Heart right ventricle (tissue), 16 donors: Measurements from ENCODE around the gene BRI3. TPM values are rescaled to one million over a fixed set of nuclear protein-coding genes. Genes with fewer than 3 reads are reported as not detected.
A peak's percentile ranks its signal among the peaks of the same experiment; 100 is the strongest.

Source experiments
- ATAC-seq, 8 donors: fragments of 200-7000 bp; cut with Tn5 transposase; one replicate each; pipeline ENCODE4 v1.9.1; 2020; ENCODE audit warnings: mild to moderate bottlenecking in 8 of 8, moderate library complexity in 8 of 8, moderate number of reproducible peaks in 1 of 8
- DNase-seq, 2 donors: peaks; one replicate each; pipeline ENCODE4 v3.0.0-alpha.2; 2020
- H3K27ac ChIP-seq, 10 donors: fragments of 200-600 bp; sonication (generic) in 2 of 10; one replicate each; pipeline versions ENCODE4 v1.5.0 to v1.8.0; 2020 to 2022; ENCODE audit warnings: mild to moderate bottlenecking in 3 of 10
- H3K27me3 ChIP-seq, 7 donors: fragments of 200-600 bp; one replicate each; pipeline ENCODE4 v1.8.0; 2021 to 2022; ENCODE audit warnings: mild to moderate bottlenecking in 2 of 7
- H3K36me3 ChIP-seq, 9 donors: fragments of 200-600 bp; sonication (generic) in 1 of 9; one replicate each; pipeline versions ENCODE4 v1.5.0 to v1.8.0; 2020 to 2022; ENCODE audit warnings: mild to moderate bottlenecking in 2 of 9
- H3K4me1 ChIP-seq, 9 donors: fragments of 200-600 bp; sonication (generic) in 1 of 9; one replicate each; pipeline versions ENCODE4 v1.5.0 to v1.8.0; 2020 to 2022; ENCODE audit warnings: mild to moderate bottlenecking in 4 of 9
- H3K4me3 ChIP-seq, 10 donors: fragments of 200-600 bp; sonication (generic) in 2 of 10; one replicate each; pipeline versions ENCODE4 v1.5.0 to v1.8.0; 2020 to 2022; ENCODE audit warnings: mild to moderate bottlenecking in 7 of 10, moderate library complexity in 2 of 10
- H3K9me3 ChIP-seq, 11 donors: fragments of 200-600 bp in 10 of 11; sonication (generic) in 2 of 11; one replicate each; pipeline versions ENCODE4 v1.5.0 to v1.8.0; 2013 to 2022; ENCODE audit warnings: mild to moderate bottlenecking in 2 of 11, control low read depth in 1 of 11, moderate library complexity in 1 of 11
- WGBS, 2 donors: extraction: QIAGEN DNeasy Blood & Tissue Kit; methylation state at CpG; one replicate each; pipeline ENCODE4 v1.1.7; 2013; ENCODE audit warnings: inconsistent platforms in 1 of 2; 5-methylcytosine and 5-hydroxymethylcytosine counted together
- intact Hi-C, 10 donors: fragments of 100-400 bp; cut with DNase I; formaldehyde crosslinking; loops; one replicate each; pipeline versions ENCODE4 v1.11.1 to v1.14.2; 2022
- polyA plus RNA-seq, 2 donors: library from polyadenylated mRNA; stranded (reverse); fragments of 200-250 nt; gene quantifications; one replicate each; pipeline ENCODE4 v1.2.3, GENCODE V29; 2013
- total RNA-seq, 10 donors: library from RNA; stranded (reverse); fragmentation: NEBNext Ultra II Directional in 3 of 10; extraction: Animal tissue kit (Norgen Biotek cat#: 25700) in 3 of 10; gene quantifications; one replicate each; pipeline versions ENCODE4 v1.2.1 to v1.2.4, GENCODE V29; 2021 to 2023
- TF ChIP-seq, protein P1 (sequence below), 9 donors: fragments of 200-600 bp; sonication (generic) in 2 of 9; IDR thresholded peaks; one replicate each; pipeline versions ENCODE4 v1.5.0 to v1.8.0; 2021 to 2022; ENCODE audit warnings: antibody characterized with exemption in 9 of 9, mild to moderate bottlenecking in 5 of 9, moderate library complexity in 1 of 9
- donor health status: Arrhythmogenic right ventricular cardiomyopathy.
- donor health status: ischemic (EF 13 %, LVEDD 7.1; RV severe dilation, severe dysfunction).
- donor health status: healthy with polysubstance abuse.
- donor health status: DM: no; HTN: yes; CAD: no.
- donor health status: DM: no; HTN: no; CAD: no.
- donor health status: ischemic (EF 25% LVEDD 6.9; RV normal size, moderate dysfunction).
- donor health status: ischemic (EF 25% LVEDD 5.7; RV mildly dilated, moderate dysfunction).
- donor health status: healthy.
- donor health status: DM: yes; HTN: yes; CAD: no.
- donor health status: Ischemic cardiomyopathy.
- donor health status: ischemic (EF 35%, LVEDD 5.7; RV mildly dilated, moderate dysfunction).
- donor health status: nonischemic (EF 11% LVEDD 7.7; RV severe dilation, severe dysfunction).
- donor health status: DM: yes; HTN: yes; CAD: no.
- donor health status: PGD.
- donor health status: ischemic (EF 29% LVEDD 5.4; RV normal size, mild dysfunction).
- donor health status: nonischemic (EF 23%, LVEDD 6.1; RV moderate dilation, normal function).

Gene BRI3
- total and polyA plus RNA-seq, 12 donors, result 135 to 267 (median 218) TPM

DNA sequence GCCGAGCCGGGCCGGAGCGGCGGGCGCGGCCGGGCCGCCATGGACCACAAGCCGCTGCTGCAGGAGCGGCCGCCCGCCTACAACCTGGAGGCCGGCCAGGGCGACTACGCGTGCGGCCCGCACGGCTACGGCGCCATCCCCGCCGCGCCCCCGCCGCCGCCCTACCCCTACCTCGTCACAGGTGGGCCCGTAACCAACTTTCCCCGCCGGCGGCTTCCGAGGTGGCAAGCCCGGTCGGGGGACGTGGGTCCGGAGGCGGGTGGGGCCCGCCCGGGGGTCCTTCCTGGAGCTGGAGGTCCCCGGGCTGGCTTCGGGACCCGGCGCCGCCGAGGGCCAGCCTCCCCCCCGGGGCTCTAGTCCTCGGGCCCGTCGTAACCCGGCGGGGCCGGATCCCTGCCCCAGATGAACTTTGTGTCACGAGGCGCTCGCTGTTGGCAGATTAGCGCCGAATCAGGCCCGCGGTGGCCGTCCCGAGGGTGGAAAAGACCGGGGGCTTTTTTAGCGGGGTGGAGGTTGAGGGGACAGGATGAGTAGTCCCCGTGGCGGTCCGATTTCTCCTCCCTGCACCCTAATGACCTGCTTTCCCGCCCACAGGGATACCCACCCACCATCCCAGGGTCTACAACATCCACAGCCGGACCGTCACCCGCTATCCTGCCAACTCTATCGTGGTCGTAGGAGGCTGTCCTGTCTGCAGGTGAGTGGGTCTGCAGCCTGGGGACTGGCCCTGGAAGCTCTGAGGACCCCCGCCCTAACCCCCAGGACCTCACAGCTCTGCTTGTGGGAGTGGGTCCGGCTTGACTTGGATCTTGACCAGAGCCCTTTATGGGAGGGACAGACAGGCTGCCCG is 496 bp downstream of the BRI3 start:
- WGBS, 2 donors, result 1% methylated on average over 63 to 77 of the region's 77 CpGs
- Histone ChIP-seq H3K36me3 (peaks cover 0 to 32% (median 0%) of the 10 kb centered on the region in 9 donors), H3K4me1 (peaks cover 35 to 58% (median 55%) of the 10 kb centered on the region in 9 donors), H3K27me3 (no peaks in the 10 kb centered on the region), H3K27ac (peak overlapping the region; percentile 84 to 99 (median 97)), H3K4me3 (peak overlapping the region; percentile 82 to 99 (median 93)), H3K9me3 (no peaks in the 10 kb centered on the region)
- DNase-seq (peak in 1 of 2 donors; percentile 38), ATAC-seq (peak in 1 of 8 donors; percentile 1)
- TF ChIP-seq, protein P1, sequence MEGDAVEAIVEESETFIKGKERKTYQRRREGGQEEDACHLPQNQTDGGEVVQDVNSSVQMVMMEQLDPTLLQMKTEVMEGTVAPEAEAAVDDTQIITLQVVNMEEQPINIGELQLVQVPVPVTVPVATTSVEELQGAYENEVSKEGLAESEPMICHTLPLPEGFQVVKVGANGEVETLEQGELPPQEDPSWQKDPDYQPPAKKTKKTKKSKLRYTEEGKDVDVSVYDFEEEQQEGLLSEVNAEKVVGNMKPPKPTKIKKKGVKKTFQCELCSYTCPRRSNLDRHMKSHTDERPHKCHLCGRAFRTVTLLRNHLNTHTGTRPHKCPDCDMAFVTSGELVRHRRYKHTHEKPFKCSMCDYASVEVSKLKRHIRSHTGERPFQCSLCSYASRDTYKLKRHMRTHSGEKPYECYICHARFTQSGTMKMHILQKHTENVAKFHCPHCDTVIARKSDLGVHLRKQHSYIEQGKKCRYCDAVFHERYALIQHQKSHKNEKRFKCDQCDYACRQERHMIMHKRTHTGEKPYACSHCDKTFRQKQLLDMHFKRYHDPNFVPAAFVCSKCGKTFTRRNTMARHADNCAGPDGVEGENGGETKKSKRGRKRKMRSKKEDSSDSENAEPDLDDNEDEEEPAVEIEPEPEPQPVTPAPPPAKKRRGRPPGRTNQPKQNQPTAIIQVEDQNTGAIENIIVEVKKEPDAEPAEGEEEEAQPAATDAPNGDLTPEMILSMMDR (IDR thresholded peaks at IDR 0.05), result no peak
- intact Hi-C loops, result loop anchor here in 5 of 10 donors (2.0 to 5.0 kb wide), 4 partner anchors 29 to 120 kb away; partner anchors contain the start of genes BAIAP2L1 (in 1 of the 5) and TECPR1 (in 1 of the 5)

DNA sequence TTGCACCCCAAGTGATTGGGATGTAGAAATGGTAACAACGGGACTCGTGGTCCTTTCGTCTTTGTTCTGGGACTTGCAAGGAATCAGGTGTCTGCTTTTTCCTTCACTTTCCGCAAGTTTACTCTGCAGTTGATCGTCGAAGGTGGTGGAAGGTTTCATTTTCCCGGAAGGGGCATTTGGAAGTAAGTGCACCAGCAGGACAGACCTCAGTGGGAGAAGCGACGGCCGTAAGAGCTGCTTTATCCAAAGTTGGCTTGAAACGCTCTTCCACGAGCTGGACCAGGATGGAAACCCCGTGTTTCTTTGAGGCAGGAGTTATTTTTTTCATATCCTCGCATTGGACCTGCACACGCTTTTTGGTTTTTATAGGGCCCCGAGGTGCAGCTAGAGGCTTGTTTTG is 1.2 kb downstream of the BRI3 start:
- Histone ChIP-seq H3K27ac (peak overlapping the region; percentile 84 to 99 (median 97)), H3K4me3 (peak overlapping the region; percentile 82 to 99 (median 93)), H3K9me3 (no peaks in the 10 kb centered on the region), H3K27me3 (no peaks in the 10 kb centered on the region), H3K36me3 (peaks cover 0 to 39% (median 0%) of the 10 kb centered on the region in 9 donors), H3K4me1 (peaks cover 42 to 64% (median 62%) of the 10 kb centered on the region in 9 donors)
- 20% methylated on average over 16 of the region's 16 CpGs for WGBS, 2 donors
- no peak for DNase-seq
- intact Hi-C loops, result loop anchor here in 4 of 10 donors (2.0 to 5.0 kb wide), 3 partner anchors 34 to 120 kb away; partner anchors contain the start of gene BAIAP2L1 (in 1 of the 4)
- no peak for ATAC-seq
- TF ChIP-seq, protein P1 (IDR thresholded peaks at IDR 0.05), result no peak

DNA sequence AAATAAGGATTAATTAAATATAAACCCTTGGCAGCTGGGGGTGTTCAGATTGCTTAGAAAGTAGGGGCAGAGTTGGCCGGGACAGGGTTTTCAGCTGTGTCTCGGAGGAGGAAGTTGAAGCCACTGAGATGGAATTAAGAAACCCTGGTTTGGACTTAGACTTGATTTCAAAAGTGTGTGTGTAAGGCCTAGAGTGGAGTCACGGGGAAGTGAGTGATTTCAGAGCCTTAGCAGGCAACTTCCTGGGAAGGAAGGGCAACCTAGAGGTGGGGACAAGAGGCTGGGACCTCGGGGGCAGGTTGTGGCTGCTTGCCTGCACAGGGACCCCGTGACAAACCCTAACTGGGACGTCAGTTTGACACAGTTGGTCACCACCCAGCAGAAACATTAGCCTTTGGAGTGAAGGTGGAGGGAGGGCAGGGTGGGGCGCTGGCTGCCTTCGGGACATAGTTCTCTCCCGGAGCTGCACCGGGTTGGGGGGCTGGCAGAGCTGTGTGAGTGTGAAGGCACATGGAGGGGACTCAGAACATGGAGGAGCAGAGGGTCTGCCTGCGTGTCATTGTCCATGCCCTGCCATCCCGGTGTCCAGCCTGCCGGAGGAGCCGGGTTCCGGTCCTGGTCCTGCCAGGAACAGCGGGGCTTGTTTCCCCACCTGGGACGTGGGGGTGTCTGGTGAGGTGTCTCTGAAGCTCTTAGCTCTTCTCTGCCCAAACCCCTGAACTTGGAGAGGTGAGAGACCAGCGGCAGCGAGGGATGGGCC is 1.8 kb downstream of the BRI3 start:
- TF ChIP-seq, protein P1 (IDR thresholded peaks at IDR 0.05), result no peak
- peak overlapping the region; percentile 38 to 99 (median 93) for H3K4me3 ChIP-seq
- peak in 1 of 2 donors; percentile 39 for DNase-seq
- peaks cover 48 to 70% (median 68%) of the 10 kb centered on the region in 9 donors for H3K4me1 ChIP-seq
- no peaks in the 10 kb centered on the region for H3K9me3 ChIP-seq
- peaks cover 0 to 46% (median 0%) of the 10 kb centered on the region in 9 donors for H3K36me3 ChIP-seq
- ATAC-seq, result peak in 5 of 8 donors; percentile 1 to 42 (median 12)
- no peaks in the 10 kb centered on the region for H3K27me3 ChIP-seq
- 36 to 40% methylated on average over 19 of the region's 19 CpGs for WGBS, 2 donors
- peak overlapping the region; percentile 41 to 99 (median 97) for H3K27ac ChIP-seq
- intact Hi-C loops, result loop anchor here in 4 of 10 donors (2.0 to 5.0 kb wide), 3 partner anchors 35 to 119 kb away; partner anchors contain the start of gene BAIAP2L1 (in 1 of the 4)

DNA sequence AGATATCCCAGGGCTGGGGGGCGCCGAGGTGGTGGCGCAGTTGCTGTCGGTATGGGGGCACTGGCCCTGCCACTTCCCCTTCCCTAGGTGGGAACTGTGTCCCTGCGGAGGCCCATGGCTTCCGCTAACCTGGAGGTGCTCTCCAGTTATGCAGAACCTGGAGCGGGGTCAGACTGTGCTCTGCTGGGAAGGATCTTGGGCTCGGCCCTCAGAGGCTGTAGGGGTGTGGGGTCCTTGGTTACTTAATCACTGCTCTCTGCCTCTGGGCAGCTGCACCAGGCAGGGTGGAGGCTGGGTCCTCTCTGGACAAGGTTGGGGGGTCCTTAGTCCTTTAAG is 2.4 kb downstream of the BRI3 start:
- intact Hi-C loops, result loop anchor here in 4 of 10 donors (2.0 to 5.0 kb wide), 3 partner anchors 35 to 118 kb away; partner anchors contain the start of gene BAIAP2L1 (in 1 of the 4)
- ATAC-seq, result peak in 4 of 8 donors; percentile 0 to 1 (median 0)
- H3K9me3 ChIP-seq, result no peaks in the 10 kb centered on the region

More for the DNA sequence above, 2.4 kb downstream of the BRI3 start:
- 56 to 68% methylated on average over 8 of the region's 8 CpGs for whole genome bisulfite sequencing, 2 donors
- H3K4me3 ChIP-seq, result peak overlapping the region; percentile 38 to 99 (median 93)
- peaks cover 0 to 51% (median 0%) of the 10 kb centered on the region in 9 donors for H3K36me3 ChIP-seq
- no peak for DNase-seq
- H3K27me3 ChIP-seq, result no peaks in the 10 kb centered on the region
- H3K4me1 ChIP-seq, result peaks cover 48 to 75% (median 73%) of the 10 kb centered on the region in 9 donors
- H3K27ac ChIP-seq, result peak overlapping the region; percentile 41 to 99 (median 97)
- TF ChIP-seq, protein P1 (IDR thresholded peaks at IDR 0.05), result no peak
